EH (cell line): Measurements from ENCODE around the gene FADD.
"Not testable (repeated sequence)": the region's sequence is repeated elsewhere in the genome, so short reads cannot be mapped to it uniquely, and the experiment has no call there.

Experiments used
- DNase-seq: peaks from one replicate; pipeline ENCODE4 v3.0.0-alpha.2; 2015; ENCODE audit warnings: low read depth

The FADD gene

DNA sequence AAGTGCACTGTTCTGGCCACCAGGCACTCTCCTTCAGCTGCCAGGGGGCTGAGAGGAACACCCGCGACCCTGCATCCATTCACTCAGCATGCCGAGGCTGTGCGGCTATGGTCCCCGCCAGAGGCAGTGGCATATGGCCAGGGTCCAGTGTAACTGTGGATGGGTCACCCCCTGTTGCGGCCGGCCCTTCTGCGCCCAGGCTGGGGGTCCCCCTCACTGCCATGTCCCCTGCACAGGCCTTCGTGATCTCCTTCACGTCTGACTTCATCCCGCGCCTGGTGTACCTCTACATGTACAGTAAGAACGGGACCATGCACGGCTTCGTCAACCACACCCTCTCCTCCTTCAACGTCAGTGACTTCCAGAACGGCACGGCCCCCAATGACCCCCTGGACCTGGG is 20.8 kb upstream of the FADD start:
- no peak for DNase-seq

DNA sequence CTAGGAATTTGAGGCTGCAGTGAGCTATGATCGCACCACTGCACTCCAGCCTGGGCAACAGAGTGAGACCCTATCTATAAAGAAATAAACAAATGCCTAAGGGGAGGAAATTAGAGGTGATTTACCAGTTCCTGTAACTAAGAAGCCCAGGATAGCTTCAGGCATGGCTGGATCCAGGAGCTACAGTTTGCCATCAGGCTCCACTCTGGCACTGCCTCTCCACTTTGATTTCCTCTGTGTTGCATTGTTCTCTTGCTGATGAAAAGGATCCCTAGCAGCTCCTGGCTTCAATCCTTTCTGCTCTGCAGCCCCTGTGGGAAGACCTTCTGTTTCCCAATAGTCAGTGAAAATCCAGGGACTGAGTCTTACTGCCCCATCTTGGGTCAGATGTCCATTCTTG is 20.1 kb upstream of the FADD start:
- DNase-seq: no peak

DNA sequence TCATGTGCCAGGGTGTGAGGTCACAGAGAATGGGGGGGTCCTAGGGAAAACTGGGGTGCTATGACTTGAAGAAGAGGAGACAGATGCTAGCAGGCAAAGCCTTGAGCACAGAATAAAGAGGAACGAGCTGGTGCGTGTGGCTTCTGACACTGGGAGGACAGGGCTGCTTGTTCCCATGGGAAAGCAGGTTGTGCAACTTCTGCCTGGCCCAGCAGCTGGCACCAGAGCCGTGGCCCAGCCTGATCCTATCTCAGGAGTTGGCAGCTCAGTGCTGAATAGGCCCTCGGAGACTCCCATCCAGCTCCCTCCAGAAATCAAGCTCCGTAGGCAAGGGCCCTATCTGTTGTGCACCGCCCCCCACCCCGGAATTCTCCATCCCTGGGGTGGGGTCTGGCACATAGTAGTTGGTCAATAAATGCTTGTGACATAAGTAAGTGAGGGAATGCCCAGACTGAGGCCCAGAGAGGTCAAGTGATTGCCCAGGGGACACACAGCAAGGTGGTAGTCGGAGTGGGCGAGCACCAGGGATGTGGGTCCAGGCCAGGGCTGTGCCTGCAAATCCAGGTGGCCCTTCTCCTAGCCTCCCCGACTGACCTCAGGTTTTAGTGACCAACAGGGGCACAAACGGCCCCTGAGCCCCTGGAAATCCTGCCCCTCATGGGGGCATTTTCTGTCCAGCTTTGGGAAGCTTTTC is 19.5 kb upstream of the FADD start:
- DNase-seq: no peak

DNA sequence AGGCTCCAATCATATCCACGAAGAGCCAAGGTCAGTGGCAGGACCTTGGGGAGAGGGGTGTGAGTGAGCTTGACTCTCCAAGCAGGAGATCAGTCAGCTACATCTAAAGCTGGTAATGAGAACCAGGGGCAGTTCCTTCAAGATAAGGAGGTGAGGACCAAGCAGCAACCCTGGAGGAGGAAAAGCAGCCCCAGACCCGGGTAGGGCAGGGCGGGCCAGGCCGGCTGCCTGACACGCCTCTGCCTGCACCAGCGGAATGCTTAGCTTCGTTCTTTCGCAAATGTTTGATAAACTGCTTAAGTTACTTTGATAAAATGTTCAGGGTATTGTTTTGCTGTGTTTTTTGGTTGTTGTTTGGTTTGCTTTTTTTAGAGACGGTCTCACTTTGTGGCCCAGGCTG is 18.7 kb upstream of the FADD start:
- DNase-seq: no peak

DNA sequence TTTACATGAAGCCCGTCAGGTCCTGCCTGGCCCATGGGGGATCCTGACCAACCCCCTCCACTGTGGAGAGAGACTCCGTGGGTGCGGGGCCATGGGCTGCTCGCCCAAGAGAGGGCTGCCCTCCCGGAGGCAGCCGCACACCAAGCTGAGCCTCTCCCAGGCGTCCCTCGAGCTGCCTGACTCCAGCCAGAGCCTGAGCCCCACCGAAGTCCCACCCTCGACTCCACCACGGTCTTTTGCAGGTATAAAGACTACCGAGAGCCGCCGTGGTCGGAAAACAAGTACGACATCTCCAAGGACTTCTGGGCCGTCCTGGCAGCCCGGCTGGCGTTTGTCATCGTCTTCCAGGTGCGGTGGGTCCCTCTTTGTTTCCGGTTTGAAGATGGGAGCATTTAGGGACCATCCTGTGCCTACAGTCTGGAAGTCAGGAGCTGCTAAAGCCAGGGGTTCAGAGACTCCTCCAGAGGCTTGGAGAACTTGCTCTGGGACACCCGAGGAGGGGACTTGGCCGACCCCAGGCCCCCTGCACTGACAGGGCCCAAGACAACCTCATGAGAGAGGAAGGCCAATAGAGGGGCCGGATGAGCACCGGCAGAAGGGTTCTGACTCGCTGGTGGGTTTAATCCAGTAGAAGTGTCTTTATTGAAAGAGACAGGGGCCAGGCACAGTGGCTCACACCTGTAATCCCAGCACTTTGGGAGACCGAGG is 17.6 kb upstream of the FADD start:
- DNase-seq: no peak

DNA sequence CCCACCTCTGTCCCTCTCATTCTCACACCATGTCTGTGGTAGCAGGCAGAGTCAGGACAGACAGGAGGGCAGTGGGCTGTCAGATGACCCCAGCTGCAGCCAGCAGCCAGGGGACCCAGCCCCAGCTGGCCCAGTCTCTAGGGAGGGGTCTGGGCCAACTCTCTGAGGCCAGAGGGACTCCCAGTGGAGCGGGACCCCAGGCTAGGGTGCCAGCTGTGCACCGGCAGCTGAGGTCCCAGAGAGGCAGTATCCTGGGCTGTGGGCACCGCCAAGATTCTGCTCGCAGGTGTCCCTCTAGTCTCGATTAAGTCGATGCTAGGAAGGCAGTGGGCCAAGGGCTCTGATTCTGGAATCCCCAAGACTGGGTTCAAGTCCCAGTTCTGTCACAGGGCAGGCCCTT is 16.7 kb upstream of the FADD start:
- DNase-seq: no peak

DNA sequence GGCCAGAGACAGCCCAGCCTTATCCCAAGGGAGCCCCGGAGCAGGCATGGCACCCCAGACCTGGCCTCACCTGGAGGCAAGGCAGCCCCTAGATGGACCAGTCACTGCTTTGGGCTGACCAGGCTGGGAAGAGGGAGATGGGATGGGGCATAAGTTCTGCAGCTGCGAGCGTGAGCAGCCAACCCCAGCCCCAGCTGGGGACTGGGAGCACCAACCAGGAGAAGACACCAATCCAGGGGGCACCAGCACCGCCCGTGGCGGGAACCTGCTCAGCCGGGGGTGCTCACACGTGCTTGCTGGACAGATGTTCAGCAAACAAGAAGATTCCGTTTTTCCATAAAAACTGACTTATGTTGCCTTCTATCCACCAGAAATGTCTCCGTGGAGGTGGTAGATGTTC is 16.2 kb upstream of the FADD start:
- no peak for DNase-seq

DNA sequence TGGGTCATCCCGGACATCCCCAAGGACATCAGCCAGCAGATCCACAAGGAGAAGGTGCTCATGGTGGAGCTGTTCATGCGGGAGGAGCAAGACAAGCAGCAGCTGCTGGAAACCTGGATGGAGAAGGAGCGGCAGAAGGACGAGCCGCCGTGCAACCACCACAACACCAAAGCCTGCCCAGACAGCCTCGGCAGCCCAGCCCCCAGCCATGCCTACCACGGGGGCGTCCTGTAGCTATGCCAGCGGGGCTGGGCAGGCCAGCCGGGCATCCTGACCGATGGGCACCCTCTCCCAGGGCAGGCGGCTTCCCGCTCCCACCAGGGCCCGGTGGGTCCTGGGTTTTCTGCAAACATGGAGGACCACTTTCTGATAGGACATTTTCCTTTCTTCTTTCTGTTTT is 15.3 kb upstream of the FADD start:
- DNase-seq: no peak

DNA sequence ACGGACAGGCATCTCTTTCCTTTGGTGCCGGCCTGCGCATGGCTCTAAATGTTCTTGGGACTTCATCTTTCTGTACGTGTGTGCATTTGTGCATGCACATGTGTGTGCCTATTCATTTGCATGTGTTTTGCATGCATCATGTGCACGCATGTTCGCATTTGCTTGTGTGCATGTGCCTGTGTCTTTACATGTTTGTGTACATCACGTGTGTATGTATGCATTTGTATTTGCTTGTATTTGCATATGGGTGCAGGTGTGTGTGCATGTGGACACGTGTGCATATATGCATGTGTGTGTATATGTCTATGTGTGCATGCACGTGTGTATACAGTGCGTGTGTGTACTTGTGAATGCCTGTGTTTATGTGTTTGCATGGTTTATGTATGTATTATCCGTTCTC is 13.5 kb upstream of the FADD start:
- no peak for DNase-seq

DNA sequence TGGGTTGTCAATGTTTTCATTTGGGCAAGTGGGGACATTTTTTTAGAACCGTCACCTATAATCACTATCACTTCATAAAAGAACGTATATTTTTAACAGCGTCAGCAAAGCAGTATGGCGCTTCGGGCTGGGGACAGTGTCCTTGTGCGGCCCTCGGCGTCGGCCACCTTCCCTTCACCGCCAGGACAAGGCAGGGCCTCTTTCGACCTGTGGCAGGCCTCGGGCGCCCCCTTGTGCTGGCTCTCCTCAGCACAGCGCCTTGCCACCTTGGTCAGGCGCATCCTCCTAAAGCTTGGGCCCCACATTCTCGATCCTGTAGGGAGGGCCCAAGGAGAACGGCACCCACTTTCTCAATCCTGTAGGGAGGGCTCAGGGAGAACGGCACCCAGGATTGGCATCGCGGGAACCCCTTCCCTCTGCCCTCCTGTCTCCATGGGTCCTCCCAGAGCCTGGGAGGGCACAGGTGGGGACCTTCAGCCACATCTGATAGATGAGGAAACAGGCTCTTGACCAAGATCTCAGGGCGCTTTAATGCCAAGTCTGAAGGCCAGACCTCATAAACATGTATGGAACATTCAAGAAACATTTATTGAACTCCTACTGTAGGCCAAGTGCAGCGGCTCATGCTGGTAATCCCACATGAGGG is 11.5 kb upstream of the FADD start:
- DNase-seq: peak; percentile 66

DNA sequence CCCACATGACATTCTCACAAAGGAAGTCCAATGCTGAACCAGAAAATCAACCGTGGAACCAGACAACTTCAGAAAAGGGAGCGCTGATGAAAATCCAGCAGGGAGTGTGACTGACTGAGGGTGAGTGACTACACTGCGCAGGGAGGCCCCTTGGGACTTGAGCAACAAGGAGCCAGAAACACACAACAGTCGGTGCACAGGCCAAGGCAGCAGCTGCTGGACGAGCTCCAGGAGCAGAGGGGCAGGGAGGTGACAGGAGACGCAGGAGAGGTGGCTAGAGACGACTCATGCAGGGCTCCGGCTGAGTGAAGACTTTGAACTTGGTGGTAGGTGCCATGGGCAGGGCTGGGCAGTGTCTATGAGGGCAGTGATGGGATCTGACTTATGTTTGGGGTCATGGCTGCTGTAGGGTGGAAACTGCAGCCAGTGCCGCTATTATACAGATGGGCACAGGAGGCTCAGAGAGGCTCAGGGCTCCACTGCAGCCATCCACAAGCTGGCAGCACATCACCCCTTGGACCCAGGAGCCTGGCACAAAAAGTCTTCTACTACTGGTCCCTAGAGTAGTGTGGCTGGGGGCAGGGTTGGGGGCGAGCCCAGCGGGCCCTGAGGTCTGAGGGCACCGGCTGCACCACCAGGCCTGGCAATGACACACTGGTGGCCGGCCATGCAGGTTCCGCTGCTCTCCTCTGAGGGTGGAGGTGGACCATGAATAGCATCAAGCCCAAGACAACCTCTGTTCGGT is 10.3 kb upstream of the FADD start:
- DNase-seq: no peak

DNA sequence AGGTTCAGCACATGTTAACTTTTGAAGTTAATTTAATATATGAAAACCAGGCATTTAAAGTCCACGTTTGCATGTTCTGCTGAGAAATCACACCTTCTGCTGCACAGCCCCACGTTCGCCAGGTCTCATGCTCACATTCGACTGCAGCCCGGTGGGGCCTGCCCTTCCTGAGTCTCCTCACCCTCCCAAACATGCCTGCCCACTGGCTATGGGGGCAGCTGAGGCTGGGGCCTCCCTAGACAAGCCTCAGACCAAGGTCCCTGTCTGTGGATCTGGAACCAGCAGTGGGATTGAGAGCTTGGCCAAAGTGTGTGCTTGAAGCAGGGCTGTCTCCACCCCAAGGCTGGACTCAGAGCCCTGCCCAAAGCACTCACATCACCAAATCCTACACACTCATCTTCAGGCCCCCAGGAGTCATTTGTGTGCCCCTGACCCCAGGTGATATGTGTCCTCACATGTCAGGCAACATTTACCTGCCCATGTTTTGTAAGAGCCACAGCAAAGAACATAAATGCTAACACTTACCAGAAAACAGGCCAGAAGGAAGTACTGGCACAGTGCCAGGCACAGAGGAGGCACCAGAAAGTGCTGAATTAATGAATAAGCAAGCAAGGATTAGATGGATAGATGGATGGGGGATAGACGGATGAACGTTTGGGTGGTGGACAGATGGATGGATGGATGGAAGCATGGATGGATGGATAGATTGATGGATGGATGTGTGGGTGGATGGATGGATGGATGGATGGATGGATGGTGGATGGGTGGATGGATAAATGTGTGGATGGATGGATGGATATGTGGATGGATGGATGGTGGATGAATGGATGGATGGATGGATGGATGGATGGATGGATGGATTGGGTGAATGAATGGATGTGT is 9.4 kb upstream of the FADD start:
- DNase-seq: no peak

DNA sequence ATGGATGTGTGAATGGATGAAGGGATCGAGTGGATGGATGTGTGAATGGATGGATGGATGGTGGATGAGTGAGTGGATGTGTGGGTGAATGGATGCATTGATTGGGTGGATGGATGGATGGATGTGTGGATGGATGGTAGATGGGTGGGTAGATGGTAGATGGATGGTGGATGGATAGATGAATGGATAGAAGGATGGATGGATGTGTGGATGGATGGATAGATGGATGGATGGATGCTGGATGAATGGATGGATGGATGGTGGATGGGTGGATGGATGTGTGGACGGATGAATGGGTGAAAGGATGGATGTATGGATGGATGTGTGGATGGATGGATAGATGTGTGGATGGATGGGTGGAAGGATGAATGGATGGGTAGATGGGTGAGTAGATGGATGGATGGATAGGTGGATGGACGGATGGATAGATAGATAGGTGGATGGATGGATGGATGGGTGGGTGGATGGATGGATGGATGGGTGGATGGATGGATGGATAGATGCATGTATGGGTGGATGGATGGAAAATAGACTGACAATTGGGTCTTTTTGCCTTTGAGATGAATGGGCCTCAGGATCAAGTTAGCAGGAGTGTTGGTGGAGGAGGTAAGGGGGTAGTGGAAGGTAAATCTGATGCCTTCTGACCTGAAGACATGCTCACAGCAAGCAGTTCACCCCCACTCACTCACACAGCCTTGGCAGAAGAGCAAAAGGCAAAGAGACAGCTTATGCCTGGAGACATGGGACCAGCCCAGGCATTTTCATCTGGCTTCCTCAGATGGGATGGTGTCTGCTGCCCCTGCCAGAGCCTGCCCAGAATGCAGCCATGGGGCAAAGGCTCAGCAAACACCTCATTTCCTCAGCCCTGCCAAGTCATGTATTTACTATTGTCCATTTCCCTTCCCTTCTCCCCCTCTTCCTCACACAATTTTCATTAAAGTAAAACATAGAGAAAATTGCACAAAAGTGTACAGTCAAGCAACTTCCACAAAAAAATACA is 8.0 kb upstream of the FADD start:
- no peak for DNase-seq

DNA sequence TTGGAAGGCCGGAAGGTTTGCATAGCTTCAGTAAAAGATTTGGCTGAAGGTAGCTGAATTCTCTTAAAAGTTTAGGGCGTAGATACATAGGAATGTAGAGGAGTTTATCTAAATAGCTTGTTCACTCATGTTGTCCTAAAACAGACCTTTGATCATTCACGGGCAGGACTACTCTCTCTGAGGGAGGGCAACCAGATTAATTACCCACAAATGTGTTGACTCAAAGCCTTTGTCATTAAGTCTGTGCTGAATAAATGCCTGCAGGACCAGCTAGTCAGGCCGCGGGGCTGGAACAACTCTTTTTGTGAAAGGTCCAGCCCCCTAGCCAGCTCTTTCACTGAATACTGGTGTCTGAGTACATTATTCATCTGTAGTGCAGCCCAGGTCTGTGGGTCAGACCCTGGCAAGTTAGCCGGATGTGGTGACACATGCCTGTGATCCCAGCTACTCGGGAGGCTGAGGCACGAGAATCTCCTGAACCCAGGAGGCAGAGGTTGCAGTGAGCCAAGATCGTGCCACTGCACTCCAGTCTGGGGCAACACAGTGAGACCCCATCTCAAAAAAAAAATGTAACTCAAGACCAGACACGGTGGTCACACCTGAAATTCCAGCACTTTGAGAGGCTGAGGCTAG is 2.8 kb upstream of the FADD start:
- DNase-seq: peak; percentile 7

DNA sequence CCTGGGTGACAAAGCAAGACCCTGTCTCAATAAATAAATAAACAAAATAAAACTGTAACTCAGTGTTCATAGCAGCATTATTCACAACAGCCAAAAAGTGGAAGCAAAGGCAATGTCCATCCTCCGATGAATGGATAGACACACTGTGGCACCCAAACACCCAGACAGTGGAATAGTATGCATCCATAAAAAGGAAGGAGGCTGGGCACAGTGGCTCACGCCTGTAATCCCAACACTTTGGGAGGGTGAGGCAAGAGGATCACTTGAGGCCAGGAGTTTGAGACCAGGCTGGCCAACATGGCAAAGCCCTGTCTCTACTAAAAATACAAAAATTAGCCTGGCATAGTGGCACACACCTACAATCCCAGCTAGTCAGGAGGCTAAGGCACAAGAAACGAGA is 2.0 kb upstream of the FADD start:
- DNase-seq: not testable (repeated sequence)

DNA sequence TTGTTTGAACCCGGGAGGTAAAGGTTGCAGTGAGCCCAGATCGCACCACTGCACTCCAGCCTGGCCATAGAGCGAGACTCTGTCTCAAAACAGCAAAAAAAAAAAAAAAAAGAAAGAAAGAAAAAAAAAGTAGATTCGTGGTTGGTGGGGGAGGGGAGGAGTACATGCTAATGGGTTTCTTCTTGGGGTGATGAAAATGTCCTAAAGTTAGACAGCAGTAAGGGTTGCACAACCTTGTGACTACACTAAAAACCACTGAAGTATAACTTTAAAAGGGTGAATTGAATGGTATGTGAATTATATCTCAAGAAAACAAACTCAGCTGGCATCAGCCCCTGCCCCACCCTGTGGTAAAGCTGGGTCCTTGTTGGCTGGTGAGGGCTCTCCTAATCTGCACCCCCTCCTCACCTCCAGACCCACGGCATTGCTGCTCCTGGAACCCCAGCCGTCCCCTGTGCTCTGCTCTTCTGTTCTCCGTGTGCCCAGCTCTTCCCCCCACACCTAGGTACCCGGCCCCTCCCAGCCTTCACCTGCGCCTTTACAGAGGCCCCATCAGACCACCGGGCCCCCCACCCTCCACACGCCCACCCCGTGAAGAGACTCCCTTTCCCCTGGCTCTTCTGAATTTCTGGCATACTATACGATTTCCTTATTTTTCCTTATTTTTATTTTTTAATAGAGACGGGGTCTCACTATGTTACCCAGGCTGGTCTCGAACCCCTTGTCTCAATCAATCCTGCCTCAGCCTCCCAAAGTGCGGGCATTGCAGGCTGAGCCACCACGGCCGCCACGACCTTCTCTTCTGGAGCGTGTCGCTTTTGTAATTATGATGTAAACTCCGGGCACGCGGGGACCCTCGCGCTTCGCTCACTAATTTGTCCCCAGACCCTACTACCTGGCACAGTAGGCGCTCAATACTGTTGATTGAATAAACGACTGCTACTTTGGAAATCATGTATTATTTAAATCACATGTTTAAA is 924 bp upstream of the FADD start:
- DNase-seq: peak; percentile 47

DNA sequence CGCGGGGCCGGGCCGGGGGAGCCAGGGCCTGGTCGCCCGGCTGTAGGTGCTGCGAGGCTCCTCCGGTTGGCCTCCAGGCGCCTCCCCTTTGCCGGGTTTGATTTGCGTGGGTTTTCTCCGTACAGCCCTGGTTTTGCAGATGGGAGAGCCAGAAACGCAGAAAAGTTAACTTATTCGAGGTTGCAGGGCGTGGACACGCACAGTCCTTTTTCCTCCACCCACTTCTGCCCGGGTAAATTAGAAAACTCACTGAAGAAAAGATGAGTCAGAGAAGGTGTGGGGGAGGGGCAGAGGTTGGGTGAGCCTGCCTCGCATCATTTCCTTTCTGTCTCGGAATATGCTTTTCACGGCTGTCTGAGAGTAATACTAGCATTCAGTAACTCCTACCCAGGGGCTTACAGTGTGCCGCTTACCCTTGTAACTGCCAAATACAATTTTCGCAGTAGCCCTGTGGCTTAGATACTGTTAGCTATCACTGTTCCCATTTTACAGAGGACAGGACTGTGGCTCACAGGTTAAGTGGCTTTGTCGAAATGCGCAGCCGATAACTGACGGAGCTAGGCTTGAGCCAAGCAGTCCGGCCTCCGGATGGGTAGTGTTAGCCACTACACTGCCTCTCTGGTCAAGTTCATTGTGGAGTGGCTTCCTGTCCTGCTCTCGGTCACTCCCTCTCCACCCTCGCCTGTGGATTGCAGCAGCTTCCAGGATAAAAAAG is 812 bp downstream of the FADD start:
- DNase-seq: peak; percentile 92

DNA sequence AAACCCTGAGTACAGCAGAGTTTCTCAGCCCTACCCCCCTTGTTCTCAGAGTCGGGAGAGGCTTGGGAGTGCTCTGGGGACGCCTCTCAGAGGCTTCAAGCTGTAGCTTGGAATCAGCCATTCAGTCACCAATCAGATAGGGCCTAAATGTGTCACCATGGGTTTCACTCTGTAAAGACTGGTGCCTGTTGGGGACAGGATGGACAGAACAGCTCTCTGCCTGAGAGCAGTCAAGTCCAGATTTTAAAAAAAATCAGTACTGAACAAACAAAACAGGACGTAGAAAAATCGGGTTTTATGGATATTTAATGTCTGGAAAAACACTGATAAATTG is 1.3 kb downstream of the FADD start:
- no peak for DNase-seq
